ENCODE measurements around the gene MALAT1. TPM values are rescaled to one million over a fixed set of nuclear protein-coding genes. Genes with fewer than 3 reads are reported as not detected.
A peak's percentile ranks its signal among the peaks of the same experiment; 100 is the strongest.
"Not testable (repeated sequence)": the region's sequence is repeated elsewhere in the genome, so short reads cannot be mapped to it uniquely, and the experiment has no call there.

MALAT1 gene
- total RNA-seq, 4 donors from 2014 or later, result 1,739 to 13,677 (median 9,435) TPM

- intact Hi-C loops (cut with DNase I), result no loop called here
- H3K4me3 ChIP-seq, result peak overlapping the region; percentile 40 to 71 (median 52)
- no peaks in the 10 kb centered on the region for H3K27me3 ChIP-seq
- H3K36me3 ChIP-seq, result no peaks in the 10 kb centered on the region
- peaks cover 7 to 39% (median 22%) of the 10 kb centered on the region in 3 donors for H3K4me1 ChIP-seq
- peak in 3 of 4 donors; percentile 57 to 92 (median 64) for TF ChIP-seq POLR2A (IDR thresholded peaks at IDR 0.05)
- peak in 1 of 6 experiments; percentile 14 for TF ChIP-seq CTCF (IDR thresholded peaks at IDR 0.05)
- no peak for DNase-seq
- H3K27ac ChIP-seq, result peak overlapping the region; percentile 85 to 93 (median 92)
- no peaks in the 10 kb centered on the region for H3K9me3 ChIP-seq
- WGBS, 2 donors, result 1% methylated on average over 22 to 29 of the region's 47 CpGs
Measured at GRCh38 chr11:65454696-65455456, 44.0 kb upstream of the MALAT1 start.

DNA sequence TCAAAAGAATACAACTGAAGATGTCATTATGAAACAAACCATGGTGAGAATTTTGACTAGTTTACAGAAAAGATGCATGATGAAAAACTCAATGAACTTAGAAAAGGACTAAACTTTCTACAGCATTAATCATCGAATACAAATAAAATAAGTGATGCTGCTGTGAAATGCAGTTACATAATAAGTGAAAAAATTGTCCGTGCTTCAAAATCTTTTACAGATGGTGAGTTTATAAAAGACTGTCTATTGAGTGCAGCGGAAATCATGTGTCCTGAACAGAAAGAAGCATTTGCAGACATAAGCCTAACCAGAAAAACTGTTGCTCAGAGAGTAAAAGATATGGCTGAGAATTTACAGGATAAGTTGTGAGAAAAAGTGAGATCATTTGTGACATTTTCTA, 42.4 kb upstream of the MALAT1 start:
- Histone ChIP-seq H3K4me1 (peaks cover 7 to 39% (median 22%) of the 10 kb centered on the region in 3 donors), H3K36me3 (no peaks in the 10 kb centered on the region), H3K27me3 (no peaks in the 10 kb centered on the region), H3K27ac (no peak overlapping the region), H3K4me3 (no peak overlapping the region), H3K9me3 (no peaks in the 10 kb centered on the region)
- DNase-seq, result no peak
- TF ChIP-seq CTCF (IDR thresholded peaks at IDR 0.05) (no peak), POLR2A (IDR thresholded peaks at IDR 0.05) (no peak)
- WGBS, 2 donors, result 73 to 92% methylated on average over 3 of the region's 3 CpGs
- intact Hi-C loops (cut with DNase I), result no loop called here

GRCh38 chr11:65459552-65459951, 39.3 kb upstream of the MALAT1 start:
- TF ChIP-seq POLR2A (IDR thresholded peaks at IDR 0.05) (no peak), CTCF (IDR thresholded peaks at IDR 0.05) (no peak)
- no peak overlapping the region for H3K4me3 ChIP-seq
- no peak for DNase-seq
- intact Hi-C loops (cut with DNase I), result no loop called here
- peaks cover 3 to 16% (median 5%) of the 10 kb centered on the region in 3 donors for H3K4me1 ChIP-seq
- H3K36me3 ChIP-seq, result no peaks in the 10 kb centered on the region
- 50 to 89% methylated on average over 3 to 5 of the region's 7 CpGs for WGBS, 2 donors
- H3K9me3 ChIP-seq, result no peaks in the 10 kb centered on the region
- no peak overlapping the region for H3K27ac ChIP-seq
- H3K27me3 ChIP-seq, result no peaks in the 10 kb centered on the region

GRCh38 chr11:65465471-65465870, 33.4 kb upstream of the MALAT1 start:
- intact Hi-C loops (cut with DNase I), result not testable (repeated sequence)

DNA sequence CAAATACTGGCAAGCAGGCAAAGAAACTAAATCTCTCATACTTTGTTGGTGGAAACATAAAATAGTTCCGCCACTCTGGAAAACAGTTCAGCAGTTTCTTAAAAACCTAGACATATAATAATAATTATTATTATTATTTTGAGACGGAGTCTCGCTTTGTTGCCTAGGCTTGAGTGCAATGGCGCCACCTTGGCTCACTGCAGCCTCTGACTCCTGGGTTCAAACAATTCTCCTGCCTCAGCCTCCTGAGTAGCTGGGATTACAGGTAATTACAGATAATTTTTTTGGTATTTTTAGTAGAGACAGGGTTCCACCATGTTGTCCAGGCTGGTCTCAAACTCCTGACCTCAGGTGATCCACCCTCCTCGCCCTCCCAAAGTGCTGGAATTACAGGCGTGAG, 31.5 kb upstream of the MALAT1 start:
- DNase-seq; H3K27ac ChIP-seq; intact Hi-C loops (cut with DNase I); H3K27me3 ChIP-seq; H3K36me3 ChIP-seq; H3K4me3 ChIP-seq; H3K9me3 ChIP-seq: not testable (repeated sequence)
- 88 to 92% methylated on average over 6 of the region's 6 CpGs for WGBS, 2 donors
- peaks cover 19 to 45% (median 22%) of the 10 kb centered on the region in 3 donors for H3K4me1 ChIP-seq

More at GRCh38 chr11:65465471-65465870, 33.4 kb upstream of the MALAT1 start:
- not testable (repeated sequence) for H3K27me3 ChIP-seq, H3K9me3 ChIP-seq, H3K36me3 ChIP-seq, DNase-seq, H3K4me3 ChIP-seq, H3K27ac ChIP-seq
- WGBS, 2 donors, result 86 to 88% methylated on average over 11 to 14 of the region's 18 CpGs
- peaks cover 7 to 26% (median 11%) of the 10 kb centered on the region in 3 donors for H3K4me1 ChIP-seq

GRCh38 chr11:65468874-65469333, 29.9 kb upstream of the MALAT1 start:
- no peaks in the 10 kb centered on the region for H3K9me3 ChIP-seq
- no peaks in the 10 kb centered on the region for H3K27me3 ChIP-seq
- no peak for DNase-seq
- H3K4me3 ChIP-seq, result no peak overlapping the region
- no peaks in the 10 kb centered on the region for H3K36me3 ChIP-seq
- TF ChIP-seq CTCF (IDR thresholded peaks at IDR 0.05) (peak; percentile 45 to 91 (median 79)), POLR2A (IDR thresholded peaks at IDR 0.05) (no peak)
- peak overlapping the region in 3 of 4 donors; percentile 19 to 98 (median 93) for H3K27ac ChIP-seq
- intact Hi-C loops (cut with DNase I), result no loop called here
- peaks cover 24 to 57% (median 30%) of the 10 kb centered on the region in 3 donors for H3K4me1 ChIP-seq
- WGBS, 2 donors, result 6 to 10% methylated on average over 3 of the region's 3 CpGs

All from esophagus squamous epithelium (tissue), 5 donors.